K562 (cell line): ENCODE measurements around the gene DPEP3. TPM values are rescaled to one million over a fixed set of nuclear protein-coding genes. Genes with fewer than 3 reads are reported as not detected.

Experiments used
- ATAC-seq: fragments of 200-7000 bp; cut with Tn5 transposase; 3 replicates; pipeline ENCODE4 v1.9.1; 2020; ENCODE audit warnings: moderate library complexity
- BruUV-seq: library from RNA; stranded (reverse); fragments of 400-500 nt; replicated peaks from 2 replicates; lab custom pipeline; 2021; lab: Mats Ljungman, UMichigan
- CTCF ChIA-PET: fragments of 300-600 bp; formaldehyde crosslinking; extraction: SDS; loops from one replicate; lab custom pipeline; 2021; ENCODE audit warnings: low intra/inter-chr PET ratio; lab: Yijun Ruan, JAX
- POLR2A ChIA-PET: fragments of 300-600, 350-650 bp; sonication (Branson Sonifier 250); formaldehyde crosslinking; extraction: SDS; loops from one replicate; lab custom pipeline; 2021; ENCODE audit warnings: antibody characterized with exemption, inconsistent platforms; lab: Yijun Ruan, JAX
- DNase-seq, 4 experiments: peaks; one replicate each; pipeline versions ENCODE4 v3.0.0 to v3.0.0-alpha.2; 2011 to 2018; ENCODE audit warnings: low spot score in 3 of 4, mixed read lengths in 3 of 4; ENCODE audit errors: extremely low read depth in 1 of 4
- FAIRE-seq: peaks from 2 replicates; lab custom pipeline; 2011; peaks lifted over from hg19 to GRCh38; lab: Jason Lieb, UNC
- H2AFZ ChIP-seq: 2 replicates; pipeline ENCODE4 v1.6.0; 2011; ENCODE audit warnings: low read depth, low read length, control low read depth, inconsistent platforms
- H3K27ac ChIP-seq: fragments of 200-600 bp; 3 replicates; pipeline ENCODE4 v1.8.0; 2011; ENCODE audit warnings: low read depth, mild to moderate bottlenecking, control low read depth, inconsistent platforms, low read length, moderate library complexity, mixed read lengths; ENCODE audit errors: extremely low read depth
- H3K27me3 ChIP-seq, 2 experiments: fragments of 300-600 bp in 1 of 2; 2 replicates in 1 of 2; 3 replicates in 1 of 2; pipeline versions ENCODE4 v1.6.0 to v1.8.0; 2011; ENCODE audit warnings: inconsistent platforms in 2 of 2, low read length in 2 of 2, mild to moderate bottlenecking in 1 of 2, mixed read lengths in 1 of 2, moderate library complexity in 1 of 2; ENCODE audit not compliant: control insufficient read depth in 2 of 2, insufficient read depth in 2 of 2
- H3K36me3 ChIP-seq: fragments of 300-600 bp; 3 replicates; pipeline ENCODE4 v1.8.0; 2011; ENCODE audit warnings: mild to moderate bottlenecking, low read length, inconsistent platforms; ENCODE audit not compliant: control insufficient read depth, insufficient read depth
- H3K4me1 ChIP-seq, 2 experiments: fragments of 200-600 bp in 1 of 2; replicated peaks in 1 of 2; 2 replicates in 1 of 2; 3 replicates in 1 of 2; pipeline versions ENCODE4 v1.5.1 to v1.8.0; 2011; ENCODE audit warnings: inconsistent platforms in 2 of 2, low read length in 2 of 2, mild to moderate bottlenecking in 1 of 2, mixed read lengths in 1 of 2, moderate library complexity in 1 of 2; ENCODE audit not compliant: control insufficient read depth in 2 of 2, insufficient read depth in 2 of 2
- H3K4me2 ChIP-seq: 2 replicates; pipeline ENCODE4 v1.6.1; 2011; ENCODE audit warnings: low read length, control low read depth, inconsistent platforms, mixed read lengths; ENCODE audit not compliant: insufficient read depth
- H3K4me3 ChIP-seq: fragments of 200-600 bp; sonication (generic), shearing (Covaris generic); 2 replicates; pipeline ENCODE4 v1.5.1; 2016; ENCODE audit warnings: control low read depth, inconsistent platforms
- H3K79me2 ChIP-seq: fragments of 200-600 bp; 3 replicates; pipeline ENCODE4 v1.8.0; 2011; ENCODE audit warnings: low read length, inconsistent platforms; ENCODE audit not compliant: control insufficient read depth, insufficient read depth
- H3K9ac ChIP-seq, 2 experiments: 2 replicates each; pipeline versions ENCODE4 v1.6.0 to v1.6.1; 2011; ENCODE audit warnings: low read depth in 2 of 2, low read length in 2 of 2, control low read depth in 1 of 2, inconsistent platforms in 1 of 2, mild to moderate bottlenecking in 1 of 2, mixed read lengths in 1 of 2; ENCODE audit not compliant: insufficient read depth in 1 of 2
- H3K9me1 ChIP-seq: one replicate; pipeline ENCODE4 v1.6.0; 2011; ENCODE audit warnings: inconsistent platforms, mild to moderate bottlenecking, low read length, moderate library complexity; ENCODE audit not compliant: control insufficient read depth, insufficient read depth
- H3K9me3 ChIP-seq: replicated peaks from 2 replicates; pipeline ENCODE4 v1.5.1; 2011; ENCODE audit warnings: low read depth, low read length, inconsistent platforms; ENCODE audit not compliant: control insufficient read depth, insufficient read depth
- H4K20me1 ChIP-seq: replicated peaks from 2 replicates; pipeline ENCODE4 v1.6.1; 2011; ENCODE audit warnings: low read length, inconsistent platforms, mixed read lengths; ENCODE audit not compliant: control insufficient read depth, insufficient read depth
- BCL6 ChIP-seq: fragments of 250-450 bp; sonication (Bioruptor Pico); IDR thresholded peaks from 2 replicates; pipeline ENCODE4 v1.4.0; 2020
- ESRRA ChIP-seq: fragments of 450-650 bp; IDR thresholded peaks from 2 replicates; pipeline ENCODE4 v1.6.1; 2014; ENCODE audit warnings: low read depth, mild to moderate bottlenecking, moderate library complexity, borderline replicate concordance
- POLR2AphosphoS5 ChIP-seq: IDR thresholded peaks from 2 replicates; pipeline ENCODE4 v1.6.1; 2011; ENCODE audit warnings: mild to moderate bottlenecking, low read depth, low read length, moderate library complexity; ENCODE audit not compliant: control insufficient read depth, insufficient read depth
- SNRNP70 ChIP-seq: fragments of 200-400 bp; formaldehyde crosslinking; optimal IDR thresholded peaks from 2 replicates; pipeline ENCODE3; 2017; ENCODE audit warnings: low read depth, low read length
- ZNF121 ChIP-seq: sonication (generic); formaldehyde crosslinking; conservative IDR thresholded peaks from 2 replicates; pipeline ENCODE4 v1.8.0; 2022; ENCODE audit warnings: missing genetic modification reagents
- ZNF124 ChIP-seq: sonication (generic); formaldehyde crosslinking; IDR thresholded peaks from 2 replicates; pipeline ENCODE4 v1.8.1; 2022; ENCODE audit warnings: missing genetic modification reagents
- ZNF778 ChIP-seq: fragments of 450-650 bp; formaldehyde crosslinking; IDR thresholded peaks from 2 replicates; pipeline ENCODE4 v1.4.0; 2020; ENCODE audit warnings: mild to moderate bottlenecking, moderate library complexity
- WGBS: fragments of 100-300 bp; shearing (Covaris generic); methylation state at CpG from one replicate; pipeline ENCODE4 v1.1.6; 2016; ENCODE audit warnings: low coverage, mixed read lengths; ENCODE audit not compliant: insufficient coverage; ENCODE audit errors: missing lambda C conversion rate; 5-methylcytosine and 5-hydroxymethylcytosine counted together
- in situ Hi-C: fragments of 300-500 bp; cut with MboI; formaldehyde crosslinking; loops from 4 replicates; pipeline ENCODE4 v1.15.0; 2018; ENCODE audit warnings: inconsistent platforms, mixed read lengths
- intact Hi-C: fragments of 100-400 bp; cut with micrococcal nuclease; formaldehyde crosslinking; loops from 2 replicates; pipeline ENCODE4 v1.14.2; 2022
- polyA plus RNA-seq, 8 experiments: library from polyadenylated mRNA; depleted of rRNA in 4 of 8; stranded (reverse) in 5 of 8; unstranded in 3 of 8; fragments of >200 nt; fragmentation: Nextera tagmentation in 2 of 8; fragmentation: Illumina TruSeq in 1 of 8; extraction: Ambion mirVana in 2 of 8; extraction: Trizol in 1 of 8; gene quantifications; 2 replicates each; pipeline versions ENCODE4 v1.2.1 to v1.2.3, GENCODE V29; 2011 to 2014; ENCODE audit warnings: inconsistent platforms in 1 of 8, missing spikeins in 1 of 8
- total RNA-seq, 7 experiments: library from RNA; depleted of rRNA in 6 of 7; stranded (reverse); fragments of >200 nt in 6 of 7; fragmentation: Illumina TruSeq in 2 of 7; extraction: Trizol in 2 of 7; gene quantifications; 2 replicates each; pipeline versions ENCODE4 v1.2.1 to v1.2.3, GENCODE V29; 2011 to 2021; ENCODE audit warnings: low replicate concordance in 1 of 7
- TF ChIP-seq, protein P1 (sequence below): fragments of 250-450 bp; sonication (Bioruptor Pico); IDR thresholded peaks from 2 replicates; pipeline ENCODE4 v1.4.0; 2020; ENCODE audit warnings: mild to moderate bottlenecking, moderate library complexity, borderline replicate concordance
- TF ChIP-seq, protein P2 (sequence below): fragments of 250-450 bp; sonication (Bioruptor Pico); IDR thresholded peaks from 2 replicates; pipeline ENCODE4 v1.9.0; 2021; ENCODE audit warnings: mild to moderate bottlenecking, inconsistent platforms

The DPEP3 gene
- total and polyA plus RNA-seq, 9 of the 15 experiments (the other 6 are each of a cell fraction or from before 2014, with no cell fraction given) = not detected

DNA sequence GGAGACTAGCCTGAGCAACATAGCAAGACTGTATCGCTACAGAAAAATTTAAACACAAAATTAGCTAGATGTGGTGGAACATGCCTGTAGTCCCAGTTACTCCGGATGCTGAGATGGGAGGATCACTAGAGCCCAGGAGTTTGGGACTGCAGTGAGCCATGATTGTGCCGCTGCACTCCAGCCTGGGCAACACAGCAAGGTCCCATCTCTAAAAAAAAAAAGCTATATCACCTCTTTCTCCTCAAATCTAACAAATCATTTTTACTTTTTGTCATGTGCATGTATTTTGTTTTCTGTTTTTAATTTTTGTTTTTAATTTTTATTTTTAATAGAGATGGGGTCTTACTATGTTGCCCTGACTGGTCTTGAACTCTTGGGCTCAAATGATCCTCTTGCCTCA, 48.7 kb upstream of the DPEP3 start:
- no peaks in the 10 kb centered on the region for H3K27me3 ChIP-seq
- H3K9me1 ChIP-seq = no peaks in the 10 kb centered on the region
- no peak for FAIRE-seq
- WGBS = 100% methylated on average over 3 of the region's 3 CpGs
- ChIA-PET CTCF (no interaction called here), POLR2A (interaction anchor here (1.4 to 2.6 kb wide), 5 partner anchors 8 to 69 kb away, joined by 3 to 9 read pairs (median 4); partner anchors contain the start of gene DPEP2NB)
- H3K4me2 ChIP-seq = no peak overlapping the region
- ATAC-seq = no peak
- H4K20me1 ChIP-seq = no peaks in the 10 kb centered on the region; the same call in 1 of the 2 replicates
- H3K4me1 ChIP-seq = peaks cover 0 to 7% of the 10 kb centered on the region in 2 experiments; a peak in 3 of 5 replicates
- H3K36me3 ChIP-seq = peaks cover 47% of the 10 kb centered on the region; the same call in 2 of the 3 replicates
- no TSS peak for BruUV-seq
- H3K9me3 ChIP-seq = no peaks in the 10 kb centered on the region
- H3K9ac ChIP-seq = no peak overlapping the region
- H3K4me3 ChIP-seq = no peak overlapping the region
- peaks cover 10% of the 10 kb centered on the region for H3K79me2 ChIP-seq
- no peak overlapping the region for H2AFZ ChIP-seq
- H3K27ac ChIP-seq = no peak overlapping the region
- intact Hi-C loops (no loop called here), in situ Hi-C loops (no loop called here)
- TF ChIP-seq POLR2AphosphoS5 = no peak
- peak; percentile 67 for TF ChIP-seq ZNF121
- DNase-seq = no peak

DNA sequence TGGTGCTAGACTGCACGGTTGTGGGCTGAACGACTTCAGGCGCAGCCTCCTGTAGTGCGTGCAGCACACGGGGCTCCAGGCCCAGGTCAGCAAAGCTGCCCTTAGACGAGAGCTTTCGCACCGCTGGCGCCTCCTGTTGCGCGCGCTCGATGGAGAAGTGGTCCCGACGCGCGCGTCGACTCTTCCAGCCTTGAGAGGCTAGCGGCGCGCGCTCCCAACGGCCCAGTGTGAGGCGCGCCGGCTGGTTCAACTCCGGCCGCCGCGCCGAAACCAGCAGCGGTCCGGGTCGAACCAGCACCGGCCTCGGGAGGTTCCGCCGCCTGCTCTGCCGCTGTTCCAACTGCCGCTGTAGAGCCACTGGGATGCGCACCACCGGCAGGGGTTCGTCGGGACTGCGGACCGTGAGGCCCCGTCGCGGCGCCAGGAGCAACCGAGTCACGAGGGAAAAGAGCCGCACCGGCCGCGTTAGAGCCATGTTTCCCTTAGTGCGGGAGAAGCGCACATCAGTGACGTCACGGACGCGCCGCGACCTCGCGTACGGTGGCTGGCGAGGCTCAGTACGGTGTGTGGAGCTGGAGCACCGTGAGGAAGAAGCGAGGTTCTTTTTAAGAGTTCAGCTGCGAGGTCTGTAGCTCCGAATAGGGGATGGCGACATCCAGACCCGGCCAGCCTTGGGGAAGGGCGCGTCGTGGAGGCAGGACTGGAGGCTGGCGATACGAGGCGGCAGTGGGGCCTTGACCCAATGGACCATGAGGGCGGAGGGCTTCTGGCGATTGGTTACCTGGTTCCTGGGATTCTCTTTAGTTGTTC, 42.6 kb upstream of the DPEP3 start, which contains the start of the genes DDX28 and DUS2:
DDX28 (minus strand) TSS at position 505 of the 810 bp plus-strand sequence; CDS start at position 475, 30 bp downstream.
DUS2 (plus strand) TSS at position 557 of the 810 bp plus-strand sequence. CDS start 14,740 bp downstream, outside the sequence.
- peak; percentile 91 for ATAC-seq
- Histone ChIP-seq H4K20me1 (no peaks in the 10 kb centered on the region; the same call in 1 of the 2 replicates), H3K4me1 (peaks cover 8 to 23% of the 10 kb centered on the region in 2 experiments; a peak in 4 of 5 replicates), H3K27ac (peak within 1 kb of the TSS; percentile 78), H2AFZ (peak within 1 kb of the TSS; percentile 97), H3K9ac (peak within 1 kb of the TSS; percentile 90 to 100), H3K4me3 (peak within 1 kb of the TSS; percentile 88), H3K9me1 (no peaks in the 10 kb centered on the region), H3K27me3 (no peaks in the 10 kb centered on the region), H3K79me2 (peaks cover 42% of the 10 kb centered on the region), H3K36me3 (peaks cover 37% of the 10 kb centered on the region), H3K4me2 (peak within 1 kb of the TSS; percentile 94), H3K9me3 (no peaks in the 10 kb centered on the region)
- BruUV-seq = TSS peak; percentile 78
- peak; percentile 95 for FAIRE-seq
- ChIA-PET POLR2A (interaction anchor here (0.6 to 2.6 kb wide), 14 partner anchors 11 to 379 kb away, joined by 3 to 13 read pairs (median 4); partner anchors contain the start of gene NFATC3), CTCF (no interaction called here)
- WGBS = under 1% methylated on average over 82 of the region's 84 CpGs
- in situ Hi-C loops = no loop called here
- peak; percentile 83 to 96 (median 85) for DNase-seq
- intact Hi-C loops = no loop called here
- TF ChIP-seq, protein P1, sequence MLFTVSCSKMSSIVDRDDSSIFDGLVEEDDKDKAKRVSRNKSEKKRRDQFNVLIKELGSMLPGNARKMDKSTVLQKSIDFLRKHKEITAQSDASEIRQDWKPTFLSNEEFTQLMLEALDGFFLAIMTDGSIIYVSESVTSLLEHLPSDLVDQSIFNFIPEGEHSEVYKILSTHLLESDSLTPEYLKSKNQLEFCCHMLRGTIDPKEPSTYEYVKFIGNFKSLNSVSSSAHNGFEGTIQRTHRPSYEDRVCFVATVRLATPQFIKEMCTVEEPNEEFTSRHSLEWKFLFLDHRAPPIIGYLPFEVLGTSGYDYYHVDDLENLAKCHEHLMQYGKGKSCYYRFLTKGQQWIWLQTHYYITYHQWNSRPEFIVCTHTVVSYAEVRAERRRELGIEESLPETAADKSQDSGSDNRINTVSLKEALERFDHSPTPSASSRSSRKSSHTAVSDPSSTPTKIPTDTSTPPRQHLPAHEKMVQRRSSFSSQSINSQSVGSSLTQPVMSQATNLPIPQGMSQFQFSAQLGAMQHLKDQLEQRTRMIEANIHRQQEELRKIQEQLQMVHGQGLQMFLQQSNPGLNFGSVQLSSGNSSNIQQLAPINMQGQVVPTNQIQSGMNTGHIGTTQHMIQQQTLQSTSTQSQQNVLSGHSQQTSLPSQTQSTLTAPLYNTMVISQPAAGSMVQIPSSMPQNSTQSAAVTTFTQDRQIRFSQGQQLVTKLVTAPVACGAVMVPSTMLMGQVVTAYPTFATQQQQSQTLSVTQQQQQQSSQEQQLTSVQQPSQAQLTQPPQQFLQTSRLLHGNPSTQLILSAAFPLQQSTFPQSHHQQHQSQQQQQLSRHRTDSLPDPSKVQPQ (CRISPR knock-in tag) = no peak
- TF ChIP-seq SNRNP70 = no peak
- TF ChIP-seq, protein P2, sequence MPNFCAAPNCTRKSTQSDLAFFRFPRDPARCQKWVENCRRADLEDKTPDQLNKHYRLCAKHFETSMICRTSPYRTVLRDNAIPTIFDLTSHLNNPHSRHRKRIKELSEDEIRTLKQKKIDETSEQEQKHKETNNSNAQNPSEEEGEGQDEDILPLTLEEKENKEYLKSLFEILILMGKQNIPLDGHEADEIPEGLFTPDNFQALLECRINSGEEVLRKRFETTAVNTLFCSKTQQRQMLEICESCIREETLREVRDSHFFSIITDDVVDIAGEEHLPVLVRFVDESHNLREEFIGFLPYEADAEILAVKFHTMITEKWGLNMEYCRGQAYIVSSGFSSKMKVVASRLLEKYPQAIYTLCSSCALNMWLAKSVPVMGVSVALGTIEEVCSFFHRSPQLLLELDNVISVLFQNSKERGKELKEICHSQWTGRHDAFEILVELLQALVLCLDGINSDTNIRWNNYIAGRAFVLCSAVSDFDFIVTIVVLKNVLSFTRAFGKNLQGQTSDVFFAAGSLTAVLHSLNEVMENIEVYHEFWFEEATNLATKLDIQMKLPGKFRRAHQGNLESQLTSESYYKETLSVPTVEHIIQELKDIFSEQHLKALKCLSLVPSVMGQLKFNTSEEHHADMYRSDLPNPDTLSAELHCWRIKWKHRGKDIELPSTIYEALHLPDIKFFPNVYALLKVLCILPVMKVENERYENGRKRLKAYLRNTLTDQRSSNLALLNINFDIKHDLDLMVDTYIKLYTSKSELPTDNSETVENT (CRISPR knock-in tag) = peak; percentile 75; the same call in 1 of the 2 replicates
- TF ChIP-seq ZNF124 (CRISPR knock-in tag) = no peak
- TF ChIP-seq ZNF778 (CRISPR knock-in tag) = no peak
- no peak for TF ChIP-seq BCL6 (CRISPR knock-in tag)
- TF ChIP-seq ESRRA = peak; percentile 59; the same call in 1 of the 2 replicates
